ENCODE measurements around the gene NAB1. TPM values are rescaled to one million over a fixed set of nuclear protein-coding genes. Genes with fewer than 3 reads are reported as not detected.

NAB1 gene
- total and polyA plus RNA-seq, 12 donors: 13.0 to 43.7 (median 26.7) TPM

DNA sequence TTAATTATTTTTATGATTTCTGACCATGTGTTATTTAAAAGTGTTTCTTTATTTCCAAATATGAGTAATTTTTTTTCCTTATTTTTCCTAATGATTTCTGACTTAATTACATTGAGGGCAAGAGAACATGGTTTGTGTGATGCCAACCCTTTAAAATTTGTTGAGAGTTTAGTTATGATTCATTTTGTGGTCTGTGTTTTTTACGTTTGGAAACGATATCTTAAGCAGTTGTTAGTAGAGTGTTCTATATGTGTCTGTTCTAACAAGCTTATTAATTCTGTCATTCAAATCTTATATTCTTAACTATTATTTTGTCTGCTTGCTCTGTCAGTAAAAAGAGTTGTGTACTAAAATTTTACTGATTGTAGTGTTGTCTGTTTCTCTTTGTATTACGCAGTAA is 15.0 kb downstream of the NAB1 start:
- intact Hi-C loops (cut with DNase I): no loop called here
- H3K9me3 ChIP-seq (replicated peaks in 1 of 3): peaks cover 0 to 5% (median 0%) of the 10 kb centered on the region in 3 donors
- peaks cover 0 to 19% of the 10 kb centered on the region in 2 donors for H3K4me1 ChIP-seq (replicated peaks in 1 of 2)
- 88 to 94% (median 91%) methylated on average over 3 of the region's 3 CpGs for WGBS, 4 donors
- no peaks in the 10 kb centered on the region for H3K27me3 ChIP-seq
- TF ChIP-seq POLR2A (IDR thresholded peaks at IDR 0.05): no peak
- TF ChIP-seq, protein P1, sequence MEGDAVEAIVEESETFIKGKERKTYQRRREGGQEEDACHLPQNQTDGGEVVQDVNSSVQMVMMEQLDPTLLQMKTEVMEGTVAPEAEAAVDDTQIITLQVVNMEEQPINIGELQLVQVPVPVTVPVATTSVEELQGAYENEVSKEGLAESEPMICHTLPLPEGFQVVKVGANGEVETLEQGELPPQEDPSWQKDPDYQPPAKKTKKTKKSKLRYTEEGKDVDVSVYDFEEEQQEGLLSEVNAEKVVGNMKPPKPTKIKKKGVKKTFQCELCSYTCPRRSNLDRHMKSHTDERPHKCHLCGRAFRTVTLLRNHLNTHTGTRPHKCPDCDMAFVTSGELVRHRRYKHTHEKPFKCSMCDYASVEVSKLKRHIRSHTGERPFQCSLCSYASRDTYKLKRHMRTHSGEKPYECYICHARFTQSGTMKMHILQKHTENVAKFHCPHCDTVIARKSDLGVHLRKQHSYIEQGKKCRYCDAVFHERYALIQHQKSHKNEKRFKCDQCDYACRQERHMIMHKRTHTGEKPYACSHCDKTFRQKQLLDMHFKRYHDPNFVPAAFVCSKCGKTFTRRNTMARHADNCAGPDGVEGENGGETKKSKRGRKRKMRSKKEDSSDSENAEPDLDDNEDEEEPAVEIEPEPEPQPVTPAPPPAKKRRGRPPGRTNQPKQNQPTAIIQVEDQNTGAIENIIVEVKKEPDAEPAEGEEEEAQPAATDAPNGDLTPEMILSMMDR (IDR thresholded peaks at IDR 0.05): no peak
- H3K27ac ChIP-seq: no peak overlapping the region
- H3K36me3 ChIP-seq (replicated peaks in 1 of 2): no peaks in the 10 kb centered on the region
- no peak for DNase-seq
- no peak overlapping the region for H3K4me3 ChIP-seq

DNA sequence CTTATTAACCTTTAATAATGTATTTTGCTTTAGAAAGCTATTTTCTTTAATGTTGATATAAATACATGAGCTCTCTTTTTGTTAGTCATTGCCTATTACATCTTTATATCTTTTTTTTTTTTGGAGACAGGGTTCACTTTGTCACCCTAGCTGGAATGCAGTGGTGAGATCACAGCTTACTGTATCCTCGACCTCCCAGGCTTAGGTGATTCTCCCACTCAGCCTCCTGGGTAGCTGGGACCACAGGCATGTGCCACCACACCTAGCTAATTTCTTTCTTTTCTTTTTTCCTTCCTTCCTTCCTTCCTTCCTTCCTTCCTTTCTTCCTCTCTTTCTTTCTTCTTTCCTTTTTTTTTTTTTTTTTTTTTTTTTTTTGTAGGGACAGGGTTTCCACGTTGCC is 15.4 kb downstream of the NAB1 start:
- Histone ChIP-seq H3K27ac (no peak overlapping the region), H3K4me1 (replicated peaks in 1 of 2) (peaks cover 0 to 19% of the 10 kb centered on the region in 2 donors), H3K9me3 (replicated peaks in 1 of 3) (peaks cover 0 to 5% (median 0%) of the 10 kb centered on the region in 3 donors), H3K4me3 (no peak overlapping the region), H3K36me3 (replicated peaks in 1 of 2) (no peaks in the 10 kb centered on the region), H3K27me3 (no peaks in the 10 kb centered on the region)
- intact Hi-C loops (cut with DNase I): no loop called here
- WGBS, 4 donors: 92 to 98% (median 94%) methylated on average over 2 of the region's 2 CpGs
- TF ChIP-seq, protein P1 (IDR thresholded peaks at IDR 0.05): no peak
- TF ChIP-seq POLR2A (IDR thresholded peaks at IDR 0.05): no peak
- DNase-seq: no peak

DNA sequence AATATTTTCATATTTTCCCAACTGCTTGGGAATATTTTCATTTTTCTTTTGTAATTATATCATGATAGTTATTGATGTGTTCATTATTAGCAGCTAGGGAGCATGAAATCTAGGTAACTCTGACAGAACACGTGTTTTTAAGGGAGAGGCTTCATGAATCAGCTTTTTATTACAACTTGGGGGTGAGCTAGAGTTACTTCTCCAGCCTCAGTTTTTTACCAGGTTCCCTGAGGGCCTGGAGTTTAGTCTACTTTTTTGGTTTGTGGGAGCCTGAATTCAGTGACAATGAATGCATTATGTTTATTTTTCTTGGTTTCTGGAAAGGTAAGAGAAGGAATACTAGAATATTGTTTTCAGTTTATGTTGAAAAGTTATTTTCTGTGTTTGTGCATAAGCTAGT is 18.0 kb downstream of the NAB1 start:
- TF ChIP-seq POLR2A (IDR thresholded peaks at IDR 0.05): no peak
- TF ChIP-seq, protein P1 (IDR thresholded peaks at IDR 0.05): no peak
- DNase-seq: no peak
- Histone ChIP-seq H3K27me3 (no peaks in the 10 kb centered on the region), H3K4me3 (no peak overlapping the region), H3K4me1 (replicated peaks in 1 of 2) (peaks cover 0 to 19% of the 10 kb centered on the region in 2 donors), H3K27ac (no peak overlapping the region), H3K9me3 (replicated peaks in 1 of 3) (peaks cover 0 to 5% (median 0%) of the 10 kb centered on the region in 3 donors), H3K36me3 (replicated peaks in 1 of 2) (peaks cover 0 to 6% of the 10 kb centered on the region in 2 donors)
- WGBS, 4 donors: 46 to 80% (median 57%) methylated on average over 1 of the region's 1 CpG
- intact Hi-C loops (cut with DNase I): no loop called here

DNA sequence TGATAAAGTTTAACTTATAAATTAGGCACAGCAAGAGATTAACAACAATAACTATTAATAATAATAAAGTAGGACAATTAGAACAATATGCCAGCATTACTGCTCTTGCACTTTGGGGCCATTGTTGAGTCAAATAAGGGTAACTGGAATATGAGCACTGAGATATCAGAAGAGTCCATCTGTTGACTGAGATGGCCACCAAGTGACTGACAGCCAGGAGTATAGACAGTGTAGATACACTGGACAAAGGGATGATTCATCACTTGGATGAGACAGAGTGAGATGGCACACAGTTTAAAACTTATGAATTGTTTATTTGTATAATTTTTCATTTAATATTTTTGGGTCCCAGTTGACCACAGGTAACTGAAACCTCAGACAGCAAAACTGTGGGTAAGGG is 20.0 kb downstream of the NAB1 start:
- H3K4me1 ChIP-seq (replicated peaks in 1 of 2): peaks cover 0 to 10% of the 10 kb centered on the region in 2 donors
- no peak overlapping the region for H3K27ac ChIP-seq
- TF ChIP-seq POLR2A (IDR thresholded peaks at IDR 0.05): no peak
- TF ChIP-seq, protein P1 (IDR thresholded peaks at IDR 0.05): no peak
- peaks cover 0 to 5% (median 0%) of the 10 kb centered on the region in 3 donors for H3K9me3 ChIP-seq (replicated peaks in 1 of 3)
- intact Hi-C loops (cut with DNase I): no loop called here
- no peaks in the 10 kb centered on the region for H3K27me3 ChIP-seq
- peaks cover 0 to 6% of the 10 kb centered on the region in 2 donors for H3K36me3 ChIP-seq (replicated peaks in 1 of 2)
- H3K4me3 ChIP-seq: no peak overlapping the region
- DNase-seq: no peak
